Glutamatergic neuron (in vitro differentiated cells): ENCODE results near the gene B3GALT6. TPM values are rescaled to one million over a fixed set of nuclear protein-coding genes. Genes with fewer than 3 reads are reported as not detected.

Experiments used
- DNase-seq: peaks from one replicate; pipeline ENCODE4 v3.0.0; 2022
- H3K27ac Mint-ChIP-seq: one replicate; pipeline ENCODE4 v1.8.0; 2020; ENCODE audit warnings: mild to moderate bottlenecking, mixed read lengths, inconsistent platforms; ENCODE audit not compliant: unreplicated experiment
- H3K27me3 Mint-ChIP-seq: one replicate; pipeline ENCODE4 v1.8.0; 2020; ENCODE audit warnings: mild to moderate bottlenecking, moderate library complexity, mixed read lengths, inconsistent platforms; ENCODE audit not compliant: unreplicated experiment
- H3K36me3 Mint-ChIP-seq: one replicate; pipeline ENCODE4 v1.8.0; 2020; ENCODE audit warnings: mild to moderate bottlenecking, mixed read lengths, inconsistent platforms; ENCODE audit not compliant: unreplicated experiment
- H3K4me1 Mint-ChIP-seq: one replicate; pipeline ENCODE4 v1.8.0; 2020; ENCODE audit warnings: mild to moderate bottlenecking, low read depth, mixed read lengths, inconsistent platforms; ENCODE audit not compliant: unreplicated experiment
- H3K4me3 Mint-ChIP-seq: one replicate; pipeline ENCODE4 v1.8.0; 2020; ENCODE audit warnings: mild to moderate bottlenecking, mixed read lengths, inconsistent platforms; ENCODE audit not compliant: unreplicated experiment
- H3K9me3 Mint-ChIP-seq: one replicate; pipeline ENCODE4 v1.8.0; 2020; ENCODE audit warnings: mild to moderate bottlenecking, moderate library complexity, mixed read lengths, inconsistent platforms; ENCODE audit not compliant: unreplicated experiment
- CTCF ChIP-seq: fragments of 200-600 bp; sonication (generic); IDR thresholded peaks from one replicate; pipeline ENCODE4 v1.5.0; 2021; ENCODE audit not compliant: partially characterized antibody, unreplicated experiment
- total RNA-seq: library from RNA; stranded (reverse); fragmentation: NEBNext Ultra II Directional; extraction: Animal tissue kit (Norgen Biotek cat#: 25700); gene quantifications from one replicate; pipeline ENCODE4 v1.2.1, GENCODE V29; 2021; ENCODE audit not compliant: unreplicated experiment

B3GALT6 gene
- total RNA-seq, 1 donor from 2014 or later: 30.0 TPM

- Mint-ChIP-seq H3K4me3 (peak overlapping the region; percentile 61), H3K36me3 (no peaks in the 10 kb centered on the region), H3K4me1 (peaks cover 21% of the 10 kb centered on the region), H3K27ac (peak overlapping the region; percentile 56), H3K9me3 (peaks cover 14% of the 10 kb centered on the region), H3K27me3 (peaks cover 7% of the 10 kb centered on the region)
- no peak for TF ChIP-seq CTCF
- DNase-seq: peak; percentile 38
Measured at GRCh38 chr1:1260843-1261560, 29.0 kb downstream of the B3GALT6 start.

- H3K9me3 Mint-ChIP-seq: peaks cover 15% of the 10 kb centered on the region
- TF ChIP-seq CTCF: no peak
- H3K36me3 Mint-ChIP-seq: no peaks in the 10 kb centered on the region
- no peak overlapping the region for H3K27ac Mint-ChIP-seq
- H3K4me3 Mint-ChIP-seq: no peak overlapping the region
- peaks cover 17% of the 10 kb centered on the region for H3K4me1 Mint-ChIP-seq
- DNase-seq: no peak
- peaks cover 7% of the 10 kb centered on the region for H3K27me3 Mint-ChIP-seq
Measured at GRCh38 chr1:1262071-1262470, 30.0 kb downstream of the B3GALT6 start.

- H3K27me3 Mint-ChIP-seq: peaks cover 5% of the 10 kb centered on the region
- TF ChIP-seq CTCF: no peak
- no peaks in the 10 kb centered on the region for H3K36me3 Mint-ChIP-seq
- DNase-seq: no peak
- H3K9me3 Mint-ChIP-seq: peaks cover 15% of the 10 kb centered on the region
- no peak overlapping the region for H3K27ac Mint-ChIP-seq
- H3K4me1 Mint-ChIP-seq: peaks cover 17% of the 10 kb centered on the region
- H3K4me3 Mint-ChIP-seq: no peak overlapping the region
Measured at GRCh38 chr1:1262758-1263157, 30.7 kb downstream of the B3GALT6 start.

GRCh38 chr1:1264026-1264425, 32.0 kb downstream of the B3GALT6 start:
- no peak overlapping the region for H3K4me3 Mint-ChIP-seq
- peaks cover 17% of the 10 kb centered on the region for H3K4me1 Mint-ChIP-seq
- no peak overlapping the region for H3K27ac Mint-ChIP-seq
- H3K27me3 Mint-ChIP-seq: peaks cover 4% of the 10 kb centered on the region
- no peak for TF ChIP-seq CTCF
- H3K9me3 Mint-ChIP-seq: peaks cover 12% of the 10 kb centered on the region
- H3K36me3 Mint-ChIP-seq: no peaks in the 10 kb centered on the region
- no peak for DNase-seq

GRCh38 chr1:1264868-1265272, 32.8 kb downstream of the B3GALT6 start:
- Mint-ChIP-seq H3K36me3 (no peaks in the 10 kb centered on the region), H3K9me3 (peaks cover 8% of the 10 kb centered on the region), H3K27ac (no peak overlapping the region), H3K27me3 (peaks cover 4% of the 10 kb centered on the region), H3K4me1 (peaks cover 16% of the 10 kb centered on the region), H3K4me3 (peak overlapping the region; percentile 19)
- peak; percentile 10 for TF ChIP-seq CTCF
- peak; percentile 53 for DNase-seq
